ENCODE results near the gene GART.

GRCh38 chr21:33493756-33494155 is 48.2 kb downstream of the GART start:
- TF ChIP-seq CTCF (IDR thresholded peaks at IDR 0.05) (no peak), POLR2A (IDR thresholded peaks at IDR 0.05) (no peak), EP300 (IDR thresholded peaks at IDR 0.05) (no peak), POLR2AphosphoS5 (IDR thresholded peaks at IDR 0.05) (no peak)

Measured in suprapubic skin (tissue), 4 donors.